Measurements from ENCODE around the gene NDFIP1. TPM values are rescaled to one million over a fixed set of nuclear protein-coding genes. Genes with fewer than 3 reads are reported as not detected.

The NDFIP1 gene
- total and polyA plus RNA-seq, 2 of the 4 experiments (the other 2 are of a cell fraction): 7.7 to 15.4 TPM

- Histone ChIP-seq H2AK9ac (replicated peaks; ENCODE audit: low read depth, low read length, poor library complexity) (no peak overlapping the region), H3K9ac (ENCODE audit: low read depth, low read length) (no peak overlapping the region), H2AFZ (replicated peaks; ENCODE audit: low read length, poor library complexity) (no peak overlapping the region), H3K23ac (ENCODE audit: low read depth, low read length) (no peak overlapping the region), H3K4me2 (ENCODE audit: low read depth, low read length) (no peak overlapping the region), H3K18ac (ENCODE audit: low read depth, low read length) (no peak overlapping the region), H3K4ac (ENCODE audit: low read depth, low read length) (no peak overlapping the region), H3K79me1 (ENCODE audit: low read depth in 1 of 2, low read length in 2 of 2) (no peaks in the 10 kb centered on the region), H3K27ac (ENCODE audit: insufficient read depth, low read length) (no peak overlapping the region), H2BK5ac (ENCODE audit: low read depth, low read length, poor library complexity, severe bottlenecking) (no peak overlapping the region), H3K9me3 (ENCODE audit: control insufficient read depth, insufficient read depth, low read length) (no peaks in the 10 kb centered on the region), H3K36me3 (ENCODE audit: control insufficient read depth, insufficient read depth, low read length) (no peaks in the 10 kb centered on the region), H3K14ac (replicated peaks; ENCODE audit: low read depth, low read length) (no peak overlapping the region), H3K4me1 (ENCODE audit: control insufficient read depth, insufficient read depth, low read length) (peaks cover 1% of the 10 kb centered on the region; the same call in 1 of the 2 replicates), H4K5ac (ENCODE audit: low read depth, low read length) (no peak overlapping the region), H2BK20ac (ENCODE audit: low read depth, low read length) (no peak overlapping the region), H2BK15ac (ENCODE audit: low read depth, low read length) (no peak overlapping the region), H2BK120ac (ENCODE audit: low read depth, low read length) (no peak overlapping the region), H3K4me3 (ENCODE audit: insufficient read depth, low read depth, low read length) (no peak overlapping the region), H2AK5ac (ENCODE audit: low read depth, low read length) (no peak overlapping the region), H4K91ac (ENCODE audit: insufficient read depth, low read depth, low read length) (no peak overlapping the region), H4K20me1 (ENCODE audit: insufficient read depth, low read length) (no peaks in the 10 kb centered on the region), H3K27me3 (ENCODE audit: control insufficient read depth, insufficient read depth, low read length) (no peaks in the 10 kb centered on the region; the same call in 1 of the 2 replicates), H3K56ac (ENCODE audit: extremely low read depth, insufficient read depth, low read length) (no peak overlapping the region), H3K9me1 (ENCODE audit: insufficient read depth, low read length) (peaks cover 8% of the 10 kb centered on the region), H4K8ac (ENCODE audit: low read depth in 2 of 2, low read length in 2 of 2) (no peak overlapping the region)
- intact Hi-C loops (cut with micrococcal nuclease): no loop called here
- POLR2A ChIA-PET (ENCODE audit: unreplicated experiment): interaction anchor here (0.6 kb wide), 1 partner anchor 1827 kb away, joined by 3 read pairs; no protein-coding TSS in a partner anchor
- TF ChIP-seq MAZ (IDR thresholded peaks at IDR 0.05; ENCODE audit: borderline replicate concordance, low read depth, low read length) (no peak), CTCF (conservative IDR thresholded peaks at IDR 0.05; ENCODE audit: low read depth, low read length) (no peak), RCOR1 (IDR thresholded peaks at IDR 0.05; ENCODE audit: insufficient replicate concordance, low read length) (no peak), CEBPB (IDR thresholded peaks at IDR 0.05; ENCODE audit: low read depth, low read length) (no peak), BHLHE40 (IDR thresholded peaks at IDR 0.05; ENCODE audit: low read depth, low read length) (no peak), FOS (IDR thresholded peaks at IDR 0.05; ENCODE audit: low read depth, low read length) (no peak), CHD1 (IDR thresholded peaks at IDR 0.05; ENCODE audit: low read depth, low read length) (no peak), POLR2A (IDR thresholded peaks at IDR 0.05; ENCODE audit: low read depth, low read length) (no peak), MAFK (IDR thresholded peaks at IDR 0.05; ENCODE audit: low read depth, low read length) (no peak)
- 90% methylated on average over 2 of the region's 8 CpGs; no CpG with 5 or more reads in 1 of the 2 experiments for WGBS, 2 experiments (ENCODE audit: extremely low coverage in 2 of 2, insufficient read length in 1 of 2)
- in situ Hi-C loops (cut with MboI; ENCODE audit: low sequenced_read_pairs): no loop called here
- DNase-seq (no peak), ATAC-seq (ENCODE audit: low read depth) (no peak)
- BruUV-seq (replicated peaks): no TSS peak
- CTCF ChIA-PET: no interaction called here
- dilution Hi-C loops (cut with HindIII; ENCODE audit: low sequenced_read_pairs, unreplicated experiment): no loop called here
Observed at GRCh38 chr5:142189813-142190212, 81.2 kb downstream of the NDFIP1 start.
